Measurements from ENCODE around the gene LRRC27. TPM values are rescaled to one million over a fixed set of nuclear protein-coding genes. Genes with fewer than 3 reads are reported as not detected.
"Not testable (repeated sequence)": the region's sequence is repeated elsewhere in the genome, so short reads cannot be mapped to it uniquely, and the experiment has no call there.

Gene LRRC27
- total RNA-seq, 1 experiment from 2014 or later, result 5.6 TPM

DNA sequence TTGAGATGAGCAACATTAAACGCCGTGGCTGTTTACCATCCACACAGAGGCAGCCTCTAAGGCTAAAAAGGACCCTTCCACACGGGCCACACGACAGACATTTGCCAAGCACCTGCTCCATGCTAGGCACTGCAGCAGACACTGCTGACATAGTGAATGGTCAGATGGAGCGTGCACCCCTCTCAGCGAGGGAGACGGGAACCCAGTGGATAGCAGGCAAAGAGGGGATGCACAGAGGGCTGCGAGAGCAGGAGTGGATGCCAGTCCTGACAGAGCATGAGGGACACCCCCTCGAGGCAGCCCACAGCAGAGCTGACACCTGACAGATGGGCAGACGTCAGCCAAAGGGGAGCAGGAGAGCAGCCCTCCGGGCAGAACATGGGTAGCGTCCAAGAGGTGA is 18.7 kb upstream of the LRRC27 start:
- ChIA-PET POLR2A (ENCODE audit: unreplicated experiment) (no interaction called here), CTCF (no interaction called here)
- Histone ChIP-seq H3K4me3 (ENCODE audit: low read length) (no peak overlapping the region), H3K27me3 (ENCODE audit: low read length) (no peaks in the 10 kb centered on the region), H3K36me3 (ENCODE audit: low read depth, low read length) (no peaks in the 10 kb centered on the region), H4K20me1 (ENCODE audit: low read length) (no peaks in the 10 kb centered on the region), H3K9me2 (replicated peaks; ENCODE audit: low read length) (no peaks in the 10 kb centered on the region), H3K79me2 (ENCODE audit: low read length) (no peaks in the 10 kb centered on the region), H3F3A (ENCODE audit: low read length, unreplicated experiment) (no peaks in the 10 kb centered on the region), H3K4me1 (ENCODE audit: insufficient read depth, low read length) (peaks cover 6% of the 10 kb centered on the region), H3K4me2 (ENCODE audit: low read length) (no peak overlapping the region), H2AFZ (ENCODE audit: low read length) (no peak overlapping the region), H3K9ac (ENCODE audit: low read length) (no peak overlapping the region), H3K9me3 (ENCODE audit: low read length) (no peaks in the 10 kb centered on the region), H3K27ac (ENCODE audit: low read length) (no peak overlapping the region)
- ATAC-seq (no peak), DNase-seq (no peak)
- BruUV-seq (replicated peaks), result no TSS peak
- intact Hi-C loops (cut with micrococcal nuclease), result no loop called here
- no peak for TF ChIP-seq EZH2 (IDR thresholded peaks at IDR 0.05; ENCODE audit: low read length, unreplicated experiment)
- TF ChIP-seq, protein P1, sequence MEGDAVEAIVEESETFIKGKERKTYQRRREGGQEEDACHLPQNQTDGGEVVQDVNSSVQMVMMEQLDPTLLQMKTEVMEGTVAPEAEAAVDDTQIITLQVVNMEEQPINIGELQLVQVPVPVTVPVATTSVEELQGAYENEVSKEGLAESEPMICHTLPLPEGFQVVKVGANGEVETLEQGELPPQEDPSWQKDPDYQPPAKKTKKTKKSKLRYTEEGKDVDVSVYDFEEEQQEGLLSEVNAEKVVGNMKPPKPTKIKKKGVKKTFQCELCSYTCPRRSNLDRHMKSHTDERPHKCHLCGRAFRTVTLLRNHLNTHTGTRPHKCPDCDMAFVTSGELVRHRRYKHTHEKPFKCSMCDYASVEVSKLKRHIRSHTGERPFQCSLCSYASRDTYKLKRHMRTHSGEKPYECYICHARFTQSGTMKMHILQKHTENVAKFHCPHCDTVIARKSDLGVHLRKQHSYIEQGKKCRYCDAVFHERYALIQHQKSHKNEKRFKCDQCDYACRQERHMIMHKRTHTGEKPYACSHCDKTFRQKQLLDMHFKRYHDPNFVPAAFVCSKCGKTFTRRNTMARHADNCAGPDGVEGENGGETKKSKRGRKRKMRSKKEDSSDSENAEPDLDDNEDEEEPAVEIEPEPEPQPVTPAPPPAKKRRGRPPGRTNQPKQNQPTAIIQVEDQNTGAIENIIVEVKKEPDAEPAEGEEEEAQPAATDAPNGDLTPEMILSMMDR (conservative IDR thresholded peaks at IDR 0.05; ENCODE audit: low read depth, low read length), result no peak
- TF ChIP-seq EZH2phosphoT487 (IDR thresholded peaks at IDR 0.05; ENCODE audit: borderline replicate concordance, low read length), result no peak

DNA sequence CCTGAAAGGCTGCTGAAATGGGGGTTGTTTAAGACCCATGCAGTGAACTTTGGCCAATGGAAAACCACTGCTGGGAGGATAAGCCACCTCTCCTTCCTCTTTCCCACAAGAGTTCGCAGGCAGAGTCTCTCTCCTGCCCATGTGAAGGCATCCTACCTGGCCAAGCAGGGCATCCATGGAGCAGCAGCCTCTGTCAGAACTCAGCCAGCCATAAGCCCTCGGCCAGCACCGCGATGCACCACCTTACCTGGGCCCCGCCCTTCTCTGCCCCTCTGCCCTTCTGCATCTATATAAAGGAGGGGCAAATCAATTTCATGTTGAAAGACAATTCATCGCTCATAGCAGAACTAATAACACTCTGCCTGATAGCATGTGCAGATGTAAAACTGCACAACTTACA is 18.1 kb upstream of the LRRC27 start:
- Histone ChIP-seq H3F3A (ENCODE audit: low read length, unreplicated experiment) (no peaks in the 10 kb centered on the region), H3K27me3 (ENCODE audit: low read length) (no peaks in the 10 kb centered on the region), H3K9ac (ENCODE audit: low read length) (no peak overlapping the region), H3K27ac (ENCODE audit: low read length) (no peak overlapping the region), H2AFZ (ENCODE audit: low read length) (no peak overlapping the region), H3K9me2 (replicated peaks; ENCODE audit: low read length) (no peaks in the 10 kb centered on the region), H3K79me2 (ENCODE audit: low read length) (no peaks in the 10 kb centered on the region), H3K36me3 (ENCODE audit: low read depth, low read length) (no peaks in the 10 kb centered on the region), H3K4me1 (ENCODE audit: insufficient read depth, low read length) (peaks cover 7% of the 10 kb centered on the region), H4K20me1 (ENCODE audit: low read length) (no peaks in the 10 kb centered on the region), H3K9me3 (ENCODE audit: low read length) (no peaks in the 10 kb centered on the region), H3K4me2 (ENCODE audit: low read length) (no peak overlapping the region), H3K4me3 (ENCODE audit: low read length) (no peak overlapping the region)
- ATAC-seq (no peak), DNase-seq (no peak)
- no peak for TF ChIP-seq EZH2phosphoT487 (IDR thresholded peaks at IDR 0.05; ENCODE audit: borderline replicate concordance, low read length)
- TF ChIP-seq, protein P1 (conservative IDR thresholded peaks at IDR 0.05; ENCODE audit: low read depth, low read length), result no peak
- TF ChIP-seq EZH2 (IDR thresholded peaks at IDR 0.05; ENCODE audit: low read length, unreplicated experiment), result no peak
- ChIA-PET POLR2A (ENCODE audit: unreplicated experiment) (no interaction called here), CTCF (no interaction called here)
- BruUV-seq (replicated peaks), result no TSS peak
- intact Hi-C loops (cut with micrococcal nuclease), result no loop called here

DNA sequence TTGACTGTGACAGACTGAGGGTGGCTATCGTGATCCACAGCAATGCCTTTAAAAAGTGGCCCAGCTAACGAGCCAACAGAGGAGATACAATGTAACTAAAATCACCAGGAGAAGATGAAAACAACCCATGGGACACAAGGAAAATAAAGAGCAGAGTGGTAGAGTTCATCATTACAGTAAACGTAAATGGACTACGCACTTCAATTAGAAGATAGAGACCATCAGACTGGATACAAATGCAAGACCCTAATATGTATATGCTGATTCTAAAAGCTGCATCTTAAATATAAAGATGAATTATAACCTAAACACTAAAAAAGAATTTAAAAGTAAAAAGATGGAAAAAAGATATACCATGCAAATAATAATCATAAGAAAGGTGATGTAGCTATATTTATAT is 17.7 kb upstream of the LRRC27 start:
- no peak for ATAC-seq
- ChIA-PET POLR2A (ENCODE audit: unreplicated experiment) (no interaction called here), CTCF (no interaction called here)
- H2AFZ ChIP-seq (ENCODE audit: low read length), result no peak overlapping the region
- H3K4me3 ChIP-seq (ENCODE audit: low read length), result no peak overlapping the region
- H3K4me1 ChIP-seq (ENCODE audit: insufficient read depth, low read length), result peaks cover 10% of the 10 kb centered on the region
- TF ChIP-seq, protein P1 (conservative IDR thresholded peaks at IDR 0.05; ENCODE audit: low read depth, low read length), result no peak
- no peak for TF ChIP-seq EZH2phosphoT487 (IDR thresholded peaks at IDR 0.05; ENCODE audit: borderline replicate concordance, low read length)
- TF ChIP-seq EZH2 (IDR thresholded peaks at IDR 0.05; ENCODE audit: low read length, unreplicated experiment), result no peak
- H3K79me2 ChIP-seq (ENCODE audit: low read length), result no peaks in the 10 kb centered on the region
- no peaks in the 10 kb centered on the region for H3K27me3 ChIP-seq (ENCODE audit: low read length)
- intact Hi-C loops (cut with micrococcal nuclease), result no loop called here
- no peak overlapping the region for H3K9ac ChIP-seq (ENCODE audit: low read length)
- BruUV-seq (replicated peaks), result no TSS peak
- no peak for DNase-seq
- H4K20me1 ChIP-seq (ENCODE audit: low read length), result no peaks in the 10 kb centered on the region
- H3K9me3 ChIP-seq (ENCODE audit: low read length), result no peaks in the 10 kb centered on the region
- H3K27ac ChIP-seq (ENCODE audit: low read length), result no peak overlapping the region
- H3K9me2 ChIP-seq (replicated peaks; ENCODE audit: low read length), result no peaks in the 10 kb centered on the region
- H3F3A ChIP-seq (ENCODE audit: low read length, unreplicated experiment), result no peaks in the 10 kb centered on the region
- no peaks in the 10 kb centered on the region for H3K36me3 ChIP-seq (ENCODE audit: low read depth, low read length)
- H3K4me2 ChIP-seq (ENCODE audit: low read length), result no peak overlapping the region

DNA sequence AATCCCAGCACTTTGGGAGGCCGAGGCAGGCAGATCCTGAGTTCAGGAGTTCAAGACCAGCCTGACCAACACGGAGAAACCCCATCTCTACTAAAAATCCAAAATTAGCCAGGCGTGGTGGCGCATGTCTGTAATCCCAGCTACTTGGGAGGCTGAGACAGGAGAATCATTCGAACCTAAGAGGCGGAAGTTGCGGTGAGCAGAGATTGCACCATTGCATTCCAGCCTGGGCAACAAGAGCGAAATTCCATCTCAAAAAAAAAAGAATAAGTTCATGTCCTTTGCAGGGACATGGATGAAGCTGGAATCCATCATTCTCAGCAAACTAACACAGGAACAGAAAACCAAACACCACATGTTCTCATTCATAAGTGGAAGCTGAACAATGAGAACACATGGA is 17.1 kb upstream of the LRRC27 start:
- H2AFZ ChIP-seq (ENCODE audit: low read length); H3K36me3 ChIP-seq (ENCODE audit: low read depth, low read length); ATAC-seq; POLR2A ChIA-PET (ENCODE audit: unreplicated experiment); intact Hi-C loops (cut with micrococcal nuclease); H3K79me2 ChIP-seq (ENCODE audit: low read length); H3K27me3 ChIP-seq (ENCODE audit: low read length); H3K9me2 ChIP-seq (replicated peaks; ENCODE audit: low read length); BruUV-seq (replicated peaks); H3K4me3 ChIP-seq (ENCODE audit: low read length); H3K9me3 ChIP-seq (ENCODE audit: low read length); H3K9ac ChIP-seq (ENCODE audit: low read length); CTCF ChIA-PET; H3F3A ChIP-seq (ENCODE audit: low read length, unreplicated experiment); DNase-seq; H4K20me1 ChIP-seq (ENCODE audit: low read length); H3K4me2 ChIP-seq (ENCODE audit: low read length); H3K27ac ChIP-seq (ENCODE audit: low read length): not testable (repeated sequence)
- peaks cover 16% of the 10 kb centered on the region for H3K4me1 ChIP-seq (ENCODE audit: insufficient read depth, low read length)
